Measurements from ENCODE around the gene PRM1.
A peak's percentile ranks its signal among the peaks of the same experiment; 100 is the strongest.

Gene PRM1

DNA sequence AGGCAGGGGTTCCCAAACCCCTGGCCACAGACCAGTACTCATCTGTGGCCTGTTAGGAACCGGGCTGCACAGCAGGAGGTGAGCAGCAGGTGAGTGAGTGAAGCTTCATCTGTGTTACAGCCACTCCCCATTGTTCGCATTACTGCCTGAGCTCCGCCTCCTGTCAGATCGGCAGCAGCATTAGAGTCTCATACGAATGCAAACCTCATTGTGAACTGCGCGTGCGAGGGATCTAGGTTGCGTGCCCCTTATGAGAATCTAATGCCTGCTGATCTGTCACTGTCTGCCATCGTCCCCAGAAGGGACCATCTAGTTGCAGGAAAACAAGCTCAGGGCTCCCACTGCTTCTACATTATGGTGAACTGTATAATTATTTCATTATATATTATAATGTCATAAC lies 39.0 kb upstream of the PRM1 start:
- Histone ChIP-seq H3K4me1 (ENCODE audit: control insufficient read depth in 1 of 2, insufficient read depth in 2 of 2, low read length in 2 of 2) (peaks cover 19 to 28% of the 10 kb centered on the region in 2 experiments), H3K27ac (ENCODE audit: low read depth, low read length) (no peak overlapping the region), H3K4ac (ENCODE audit: low read depth, low read length) (no peak overlapping the region), H2BK12ac (ENCODE audit: low read length) (no peak overlapping the region), H3K27me3 (ENCODE audit: insufficient read depth, low read length) (no peaks in the 10 kb centered on the region), H3K4me2 (ENCODE audit: low read length) (no peak overlapping the region), H3K9ac (ENCODE audit: low read length) (no peak overlapping the region), H2AK5ac (ENCODE audit: low read length) (no peak overlapping the region), H4K91ac (ENCODE audit: low read depth, low read length) (no peak overlapping the region), H3K18ac (ENCODE audit: low read length) (no peak overlapping the region), H2AFZ (ENCODE audit: insufficient read depth, low read length, poor library complexity) (no peak overlapping the region), H3K4me3 (ENCODE audit: low read depth, low read length) (no peak overlapping the region), H3K9me3 (ENCODE audit: insufficient read depth, low read depth, low read length) (no peaks in the 10 kb centered on the region), H2BK5ac (ENCODE audit: low read depth, low read length, poor library complexity) (no peak overlapping the region), H3K23ac (ENCODE audit: low read length) (no peak overlapping the region), H3K14ac (ENCODE audit: low read length) (no peak overlapping the region), H3K36me3 (ENCODE audit: control insufficient read depth in 1 of 2, insufficient read depth in 2 of 2, low read length in 2 of 2) (no peaks in the 10 kb centered on the region), H3K79me1 (ENCODE audit: low read length) (peaks cover 16% of the 10 kb centered on the region), H4K8ac (ENCODE audit: low read depth, low read length) (no peak overlapping the region), H4K12ac (ENCODE audit: low read depth, low read length) (no peak overlapping the region), H2BK120ac (ENCODE audit: insufficient read depth, low read length, poor library complexity) (no peak overlapping the region), H3K79me2 (ENCODE audit: control insufficient read depth, insufficient read depth, low read length, poor library complexity) (peaks cover 2% of the 10 kb centered on the region)
- DNase-seq, result no peak
- no CpG with 5 or more reads among the region's 10 CpGs for WGBS (ENCODE audit: extremely low coverage, insufficient coverage, insufficient read length)

DNA sequence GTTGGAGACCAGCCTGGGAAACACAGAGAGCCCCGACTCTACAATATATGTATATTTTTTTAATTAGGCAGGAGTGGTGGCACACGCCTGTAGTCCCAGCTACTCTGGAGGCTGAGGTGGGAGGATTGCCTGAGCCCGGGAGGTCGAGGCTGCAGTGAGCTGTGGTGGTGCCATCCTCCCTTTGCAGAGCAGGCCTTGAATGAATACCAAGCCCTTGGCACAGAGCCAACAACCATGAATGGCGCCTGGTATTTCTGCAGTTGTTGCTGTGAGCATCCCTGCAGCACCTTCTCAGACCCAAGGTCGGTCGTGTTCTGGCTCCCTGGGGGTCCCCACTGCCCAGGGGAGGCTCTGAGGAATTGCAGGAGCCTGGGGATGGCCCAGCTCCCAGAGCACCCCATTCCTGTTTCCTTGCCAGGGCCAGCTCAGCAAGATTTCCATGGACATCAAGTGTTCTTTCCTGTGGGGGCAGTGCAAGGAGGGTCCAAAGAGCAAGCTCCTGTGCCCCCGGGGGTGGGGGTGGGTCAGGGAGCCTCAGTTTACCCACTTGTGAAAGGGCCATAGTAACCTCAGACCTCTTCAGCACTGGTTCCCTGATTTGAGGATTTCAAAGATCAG lies 38.5 kb upstream of the PRM1 start:
- H4K8ac ChIP-seq (ENCODE audit: low read depth, low read length), result no peak overlapping the region
- no peaks in the 10 kb centered on the region for H3K27me3 ChIP-seq (ENCODE audit: insufficient read depth, low read length)
- peaks cover 19% of the 10 kb centered on the region for H3K79me1 ChIP-seq (ENCODE audit: low read length)
- no peak overlapping the region for H3K4me2 ChIP-seq (ENCODE audit: low read length)
- H3K36me3 ChIP-seq (ENCODE audit: control insufficient read depth in 1 of 2, insufficient read depth in 2 of 2, low read length in 2 of 2), result no peaks in the 10 kb centered on the region
- no CpG with 5 or more reads among the region's 8 CpGs for WGBS (ENCODE audit: extremely low coverage, insufficient coverage, insufficient read length)
- H3K4me1 ChIP-seq (ENCODE audit: control insufficient read depth in 1 of 2, insufficient read depth in 2 of 2, low read length in 2 of 2), result peaks cover 21 to 32% of the 10 kb centered on the region in 2 experiments
- no peak overlapping the region for H2BK5ac ChIP-seq (ENCODE audit: low read depth, low read length, poor library complexity)
- H4K12ac ChIP-seq (ENCODE audit: low read depth, low read length), result no peak overlapping the region
- peak overlapping the region; percentile 34 for H4K91ac ChIP-seq (ENCODE audit: low read depth, low read length)
- H3K9ac ChIP-seq (ENCODE audit: low read length), result no peak overlapping the region
- H3K79me2 ChIP-seq (ENCODE audit: control insufficient read depth, insufficient read depth, low read length, poor library complexity), result peaks cover 2% of the 10 kb centered on the region
- no peaks in the 10 kb centered on the region for H3K9me3 ChIP-seq (ENCODE audit: insufficient read depth, low read depth, low read length)
- no peak overlapping the region for H2AFZ ChIP-seq (ENCODE audit: insufficient read depth, low read length, poor library complexity)
- peak overlapping the region; percentile 45 for H2BK12ac ChIP-seq (ENCODE audit: low read length)
- H3K27ac ChIP-seq (ENCODE audit: low read depth, low read length), result no peak overlapping the region
- no peak overlapping the region for H3K4ac ChIP-seq (ENCODE audit: low read depth, low read length)
- H3K23ac ChIP-seq (ENCODE audit: low read length), result no peak overlapping the region
- no peak overlapping the region for H2BK120ac ChIP-seq (ENCODE audit: insufficient read depth, low read length, poor library complexity)
- peak overlapping the region; percentile 22 for H2AK5ac ChIP-seq (ENCODE audit: low read length)
- no peak overlapping the region for H3K4me3 ChIP-seq (ENCODE audit: low read depth, low read length)
- DNase-seq, result no peak
- H3K14ac ChIP-seq (ENCODE audit: low read length), result no peak overlapping the region
- no peak overlapping the region for H3K18ac ChIP-seq (ENCODE audit: low read length)

DNA sequence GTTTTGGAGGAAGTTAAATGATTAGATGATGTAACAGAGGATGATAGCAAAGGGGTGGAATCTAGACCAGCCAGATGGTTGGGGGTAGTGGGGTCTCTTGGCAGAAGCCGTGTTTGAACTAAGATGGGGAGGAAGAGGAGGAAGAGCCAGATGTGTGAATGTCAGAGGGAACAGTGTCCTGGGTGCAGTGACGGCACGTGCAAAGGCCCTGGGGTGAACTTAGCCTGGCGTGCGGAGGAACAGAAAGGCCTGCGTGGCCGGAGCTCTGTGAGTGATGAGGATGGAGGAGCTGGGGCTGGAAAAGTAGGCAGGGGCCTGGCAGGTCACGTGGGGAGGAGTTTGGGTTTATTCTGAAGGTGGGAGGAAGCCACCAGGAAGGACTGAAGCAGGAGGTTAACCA lies 37.7 kb upstream of the PRM1 start:
- H3K36me3 ChIP-seq (ENCODE audit: control insufficient read depth in 1 of 2, insufficient read depth in 2 of 2, low read length in 2 of 2), result no peaks in the 10 kb centered on the region
- no peaks in the 10 kb centered on the region for H3K9me3 ChIP-seq (ENCODE audit: insufficient read depth, low read depth, low read length)
- H4K8ac ChIP-seq (ENCODE audit: low read depth, low read length), result no peak overlapping the region
- peak overlapping the region; percentile 11 for H2AK5ac ChIP-seq (ENCODE audit: low read length)
- no peak overlapping the region for H4K12ac ChIP-seq (ENCODE audit: low read depth, low read length)
- H2AFZ ChIP-seq (ENCODE audit: insufficient read depth, low read length, poor library complexity), result no peak overlapping the region
- peak overlapping the region; percentile 33 for H3K18ac ChIP-seq (ENCODE audit: low read length)
- H2BK5ac ChIP-seq (ENCODE audit: low read depth, low read length, poor library complexity), result peak overlapping the region; percentile 4
- H3K14ac ChIP-seq (ENCODE audit: low read length), result peak overlapping the region; percentile 6
- peak overlapping the region; percentile 60 for H2BK120ac ChIP-seq (ENCODE audit: insufficient read depth, low read length, poor library complexity)
- no peak overlapping the region for H3K23ac ChIP-seq (ENCODE audit: low read length)
- H3K27ac ChIP-seq (ENCODE audit: low read depth, low read length), result no peak overlapping the region
- no peaks in the 10 kb centered on the region for H3K27me3 ChIP-seq (ENCODE audit: insufficient read depth, low read length)
- no peak overlapping the region for H3K9ac ChIP-seq (ENCODE audit: low read length)
- H3K79me1 ChIP-seq (ENCODE audit: low read length), result peaks cover 26% of the 10 kb centered on the region
- H3K4ac ChIP-seq (ENCODE audit: low read depth, low read length), result no peak overlapping the region
- no CpG with 5 or more reads among the region's 8 CpGs for WGBS (ENCODE audit: extremely low coverage, insufficient coverage, insufficient read length)
- no peak overlapping the region for H3K4me2 ChIP-seq (ENCODE audit: low read length)
- DNase-seq, result no peak
- no peak overlapping the region for H3K4me3 ChIP-seq (ENCODE audit: low read depth, low read length)
- H2BK12ac ChIP-seq (ENCODE audit: low read length), result peak overlapping the region; percentile 37
- H3K79me2 ChIP-seq (ENCODE audit: control insufficient read depth, insufficient read depth, low read length, poor library complexity), result peaks cover 2% of the 10 kb centered on the region
- peak overlapping the region; percentile 10 for H4K91ac ChIP-seq (ENCODE audit: low read depth, low read length)
- peaks cover 28 to 39% of the 10 kb centered on the region in 2 experiments for H3K4me1 ChIP-seq (ENCODE audit: control insufficient read depth in 1 of 2, insufficient read depth in 2 of 2, low read length in 2 of 2)

GRCh38 chr16:11316331-11317015 lies 35.3 kb upstream of the PRM1 start:
- no CpG with 5 or more reads among the region's 23 CpGs for WGBS (ENCODE audit: extremely low coverage, insufficient coverage, insufficient read length)
- Histone ChIP-seq H3K9ac (ENCODE audit: low read length) (no peak overlapping the region), H2BK5ac (ENCODE audit: low read depth, low read length, poor library complexity) (peak overlapping the region; percentile 89), H3K4me2 (ENCODE audit: low read length) (peak overlapping the region; percentile 52), H2BK120ac (ENCODE audit: insufficient read depth, low read length, poor library complexity) (peak overlapping the region; percentile 84), H4K8ac (ENCODE audit: low read depth, low read length) (peak overlapping the region; percentile 68), H3K27ac (ENCODE audit: low read depth, low read length) (peak overlapping the region; percentile 74), H3K4ac (ENCODE audit: low read depth, low read length) (peak overlapping the region; percentile 14), H2AFZ (ENCODE audit: insufficient read depth, low read length, poor library complexity) (no peak overlapping the region), H3K79me1 (ENCODE audit: low read length) (peaks cover 38% of the 10 kb centered on the region), H3K18ac (ENCODE audit: low read length) (peak overlapping the region; percentile 89), H3K27me3 (ENCODE audit: insufficient read depth, low read length) (no peaks in the 10 kb centered on the region), H3K4me1 (ENCODE audit: control insufficient read depth in 1 of 2, insufficient read depth in 2 of 2, low read length in 2 of 2) (peaks cover 45 to 51% of the 10 kb centered on the region in 2 experiments), H2AK5ac (ENCODE audit: low read length) (peak overlapping the region; percentile 66), H3K36me3 (ENCODE audit: control insufficient read depth in 1 of 2, insufficient read depth in 2 of 2, low read length in 2 of 2) (no peaks in the 10 kb centered on the region), H4K91ac (ENCODE audit: low read depth, low read length) (peak overlapping the region; percentile 96), H4K12ac (ENCODE audit: low read depth, low read length) (peak overlapping the region; percentile 37), H3K79me2 (ENCODE audit: control insufficient read depth, insufficient read depth, low read length, poor library complexity) (peaks cover 4% of the 10 kb centered on the region), H2BK12ac (ENCODE audit: low read length) (peak overlapping the region; percentile 97), H3K9me3 (ENCODE audit: insufficient read depth, low read depth, low read length) (no peaks in the 10 kb centered on the region), H3K14ac (ENCODE audit: low read length) (peak overlapping the region; percentile 89), H3K23ac (ENCODE audit: low read length) (no peak overlapping the region), H3K4me3 (ENCODE audit: low read depth, low read length) (no peak overlapping the region)
- peak in 1 of 2 donors; percentile 46 for DNase-seq

All from trophoblast cell (in vitro differentiated cells and primary cell).